A549 (cell line): Measurements from ENCODE around the gene KCNK3.

Experiments
- CBX8 ChIP-seq: fragments of 200-600 bp; sonication (generic); IDR thresholded peaks from 2 replicates; pipeline ENCODE4 v1.6.1; 2016
- KDM5A ChIP-seq: fragments of 200-600 bp; sonication (generic); IDR thresholded peaks from 2 replicates; pipeline ENCODE4 v1.6.1; 2016; ENCODE audit warnings: antibody characterized with exemption, mild to moderate bottlenecking
- MAFK ChIP-seq: fragments of 450-650 bp; IDR thresholded peaks from 2 replicates; pipeline ENCODE4 v1.6.1; 2014; ENCODE audit not compliant: partially characterized antibody
- MAZ ChIP-seq: fragments of 150-350 bp; IDR thresholded peaks from 2 replicates; pipeline ENCODE4 v1.6.1; 2014; ENCODE audit warnings: antibody characterized with exemption, low read depth, low read length, borderline replicate concordance
- MYC ChIP-seq: IDR thresholded peaks from 2 replicates; pipeline ENCODE4 v1.6.1; 2012; ENCODE audit warnings: mild to moderate bottlenecking, inconsistent platforms, low read length, improper control_type of control experiment, borderline replicate concordance
- POLR2A ChIP-seq: IDR thresholded peaks from 2 replicates; pipeline ENCODE4 v1.6.1; 2012; ENCODE audit warnings: mild to moderate bottlenecking, low read length
- SMC3 ChIP-seq: fragments of >200 bp; sonication (Bioruptor Twin); formaldehyde crosslinking; IDR thresholded peaks from 3 replicates; pipeline ENCODE4 v1.6.1; 2018; ENCODE audit warnings: inconsistent platforms
- SREBF2 ChIP-seq: fragments of 450-650 bp; IDR thresholded peaks from 2 replicates; pipeline ENCODE4 v1.6.1; 2014; ENCODE audit warnings: mild to moderate bottlenecking, moderate library complexity
- TP53 ChIP-seq: fragments of 250-450 bp; sonication (Bioruptor Pico); IDR thresholded peaks from 2 replicates; pipeline ENCODE4 v1.5.0; 2021; ENCODE audit warnings: mild to moderate bottlenecking, moderate library complexity
- ZC3H11A ChIP-seq: fragments of 450-650 bp; IDR thresholded peaks from 2 replicates; pipeline ENCODE4 v1.6.1; 2014; ENCODE audit warnings: antibody characterized with exemption, mild to moderate bottlenecking
- TF ChIP-seq, protein P1 (sequence below): fragments of 200-600 bp; sonication (generic); IDR thresholded peaks from 2 replicates; pipeline ENCODE4 v1.6.1; 2016; ENCODE audit warnings: antibody characterized with exemption, mild to moderate bottlenecking, moderate library complexity
- TF ChIP-seq, protein P2 (sequence below): fragments of >200 bp; sonication (Bioruptor Twin); formaldehyde crosslinking; IDR thresholded peaks from 3 replicates; pipeline ENCODE4 v1.5.1; 2016
- TF ChIP-seq, protein P3 (sequence below): fragments of 450-650 bp; IDR thresholded peaks from 2 replicates; pipeline ENCODE4 v1.6.1; 2014; ENCODE audit warnings: antibody characterized with exemption

DNA sequence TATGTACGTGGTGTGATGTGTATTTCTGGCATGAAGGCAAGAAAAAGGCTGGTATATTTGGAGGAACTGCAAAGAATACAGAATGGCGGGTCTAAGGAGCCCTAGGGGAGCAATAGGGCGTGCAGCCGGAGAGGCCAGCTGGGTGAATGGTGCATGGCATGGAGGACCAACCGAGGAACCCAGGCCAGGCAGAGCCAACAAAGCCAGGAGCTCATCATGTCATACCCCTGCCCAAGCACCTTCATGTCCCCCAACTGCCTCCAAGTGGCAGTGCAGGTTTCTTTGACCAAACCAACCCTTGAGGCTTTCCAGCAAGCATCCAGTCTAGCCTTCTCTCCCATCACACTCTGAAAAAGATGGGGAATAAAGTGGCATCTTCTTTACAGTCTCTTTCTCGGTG is 8.9 kb upstream of the KCNK3 start:
- TF ChIP-seq, protein P1, sequence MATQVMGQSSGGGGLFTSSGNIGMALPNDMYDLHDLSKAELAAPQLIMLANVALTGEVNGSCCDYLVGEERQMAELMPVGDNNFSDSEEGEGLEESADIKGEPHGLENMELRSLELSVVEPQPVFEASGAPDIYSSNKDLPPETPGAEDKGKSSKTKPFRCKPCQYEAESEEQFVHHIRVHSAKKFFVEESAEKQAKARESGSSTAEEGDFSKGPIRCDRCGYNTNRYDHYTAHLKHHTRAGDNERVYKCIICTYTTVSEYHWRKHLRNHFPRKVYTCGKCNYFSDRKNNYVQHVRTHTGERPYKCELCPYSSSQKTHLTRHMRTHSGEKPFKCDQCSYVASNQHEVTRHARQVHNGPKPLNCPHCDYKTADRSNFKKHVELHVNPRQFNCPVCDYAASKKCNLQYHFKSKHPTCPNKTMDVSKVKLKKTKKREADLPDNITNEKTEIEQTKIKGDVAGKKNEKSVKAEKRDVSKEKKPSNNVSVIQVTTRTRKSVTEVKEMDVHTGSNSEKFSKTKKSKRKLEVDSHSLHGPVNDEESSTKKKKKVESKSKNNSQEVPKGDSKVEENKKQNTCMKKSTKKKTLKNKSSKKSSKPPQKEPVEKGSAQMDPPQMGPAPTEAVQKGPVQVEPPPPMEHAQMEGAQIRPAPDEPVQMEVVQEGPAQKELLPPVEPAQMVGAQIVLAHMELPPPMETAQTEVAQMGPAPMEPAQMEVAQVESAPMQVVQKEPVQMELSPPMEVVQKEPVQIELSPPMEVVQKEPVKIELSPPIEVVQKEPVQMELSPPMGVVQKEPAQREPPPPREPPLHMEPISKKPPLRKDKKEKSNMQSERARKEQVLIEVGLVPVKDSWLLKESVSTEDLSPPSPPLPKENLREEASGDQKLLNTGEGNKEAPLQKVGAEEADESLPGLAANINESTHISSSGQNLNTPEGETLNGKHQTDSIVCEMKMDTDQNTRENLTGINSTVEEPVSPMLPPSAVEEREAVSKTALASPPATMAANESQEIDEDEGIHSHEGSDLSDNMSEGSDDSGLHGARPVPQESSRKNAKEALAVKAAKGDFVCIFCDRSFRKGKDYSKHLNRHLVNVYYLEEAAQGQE, result no peak
- no peak for TF ChIP-seq CBX8
- no peak for TF ChIP-seq SMC3
- TF ChIP-seq, protein P2, sequence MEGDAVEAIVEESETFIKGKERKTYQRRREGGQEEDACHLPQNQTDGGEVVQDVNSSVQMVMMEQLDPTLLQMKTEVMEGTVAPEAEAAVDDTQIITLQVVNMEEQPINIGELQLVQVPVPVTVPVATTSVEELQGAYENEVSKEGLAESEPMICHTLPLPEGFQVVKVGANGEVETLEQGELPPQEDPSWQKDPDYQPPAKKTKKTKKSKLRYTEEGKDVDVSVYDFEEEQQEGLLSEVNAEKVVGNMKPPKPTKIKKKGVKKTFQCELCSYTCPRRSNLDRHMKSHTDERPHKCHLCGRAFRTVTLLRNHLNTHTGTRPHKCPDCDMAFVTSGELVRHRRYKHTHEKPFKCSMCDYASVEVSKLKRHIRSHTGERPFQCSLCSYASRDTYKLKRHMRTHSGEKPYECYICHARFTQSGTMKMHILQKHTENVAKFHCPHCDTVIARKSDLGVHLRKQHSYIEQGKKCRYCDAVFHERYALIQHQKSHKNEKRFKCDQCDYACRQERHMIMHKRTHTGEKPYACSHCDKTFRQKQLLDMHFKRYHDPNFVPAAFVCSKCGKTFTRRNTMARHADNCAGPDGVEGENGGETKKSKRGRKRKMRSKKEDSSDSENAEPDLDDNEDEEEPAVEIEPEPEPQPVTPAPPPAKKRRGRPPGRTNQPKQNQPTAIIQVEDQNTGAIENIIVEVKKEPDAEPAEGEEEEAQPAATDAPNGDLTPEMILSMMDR, result no peak
- TF ChIP-seq, protein P3, sequence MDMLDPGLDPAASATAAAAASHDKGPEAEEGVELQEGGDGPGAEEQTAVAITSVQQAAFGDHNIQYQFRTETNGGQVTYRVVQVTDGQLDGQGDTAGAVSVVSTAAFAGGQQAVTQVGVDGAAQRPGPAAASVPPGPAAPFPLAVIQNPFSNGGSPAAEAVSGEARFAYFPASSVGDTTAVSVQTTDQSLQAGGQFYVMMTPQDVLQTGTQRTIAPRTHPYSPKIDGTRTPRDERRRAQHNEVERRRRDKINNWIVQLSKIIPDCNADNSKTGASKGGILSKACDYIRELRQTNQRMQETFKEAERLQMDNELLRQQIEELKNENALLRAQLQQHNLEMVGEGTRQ, result no peak
- no peak for TF ChIP-seq MYC
- TF ChIP-seq TP53, result no peak
- TF ChIP-seq KDM5A, result no peak
- TF ChIP-seq ZC3H11A, result no peak
- TF ChIP-seq SREBF2, result no peak
- TF ChIP-seq POLR2A, result no peak
- no peak for TF ChIP-seq MAZ
- TF ChIP-seq MAFK, result no peak
